GM19324 (cell line): ENCODE results near the gene RAP2A.

Experiments used
- ATAC-seq: cut with Tn5 transposase; IDR thresholded peaks from one replicate; pipeline ENCODE4 v1.9.1; 2021; ENCODE audit warnings: mild to moderate bottlenecking, moderate library complexity; ENCODE audit not compliant: unreplicated experiment, low FRiP score

The RAP2A gene

GRCh38 chr13:97445522-97446187 lies 11.7 kb downstream of the RAP2A start:
- no peak for ATAC-seq

DNA sequence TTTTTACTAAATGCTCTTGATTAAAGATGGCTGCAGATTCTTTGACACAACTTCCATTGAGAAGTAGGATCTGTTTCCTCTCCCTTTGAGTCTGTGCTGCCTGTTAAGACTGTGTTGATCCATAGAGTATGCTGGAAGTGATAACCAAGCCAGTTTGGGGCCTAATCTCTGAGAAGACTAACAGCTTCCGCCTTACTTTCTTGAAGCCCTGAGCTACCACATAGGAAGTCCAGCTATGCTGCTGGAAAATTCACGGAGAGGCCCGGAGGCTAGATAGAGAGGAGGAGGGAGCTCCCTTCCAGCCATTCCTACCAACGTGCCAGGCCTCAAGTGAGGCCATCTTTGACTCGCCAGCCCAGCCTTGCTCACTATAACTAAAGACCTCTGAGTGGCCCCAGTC lies 12.5 kb downstream of the RAP2A start:
- ATAC-seq = no peak

GRCh38 chr13:97448503-97449251 lies 14.7 kb downstream of the RAP2A start:
- no peak for ATAC-seq

- no peak for ATAC-seq
Measured at GRCh38 chr13:97454699-97455098, 20.7 kb downstream of the RAP2A start.

DNA sequence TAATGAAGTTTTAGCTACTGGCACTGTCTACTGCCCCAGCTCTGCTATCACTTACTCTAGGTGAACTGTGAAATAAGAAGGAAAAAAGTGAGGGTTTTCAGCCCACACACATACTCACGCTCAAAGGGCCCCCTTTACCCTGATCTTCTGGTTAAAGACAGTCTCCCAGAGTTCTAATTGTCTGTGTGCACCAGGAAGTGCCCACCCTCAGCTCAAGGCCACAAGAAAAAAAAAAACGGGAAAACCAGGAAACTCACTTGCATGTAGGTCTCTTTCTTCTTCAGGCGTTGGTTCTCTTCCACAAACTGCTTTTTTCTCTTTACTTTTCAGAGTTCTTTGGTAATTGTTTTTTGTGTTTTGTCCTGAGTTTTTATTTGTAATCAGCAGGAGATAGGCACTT lies 22.1 kb downstream of the RAP2A start:
- no peak for ATAC-seq

DNA sequence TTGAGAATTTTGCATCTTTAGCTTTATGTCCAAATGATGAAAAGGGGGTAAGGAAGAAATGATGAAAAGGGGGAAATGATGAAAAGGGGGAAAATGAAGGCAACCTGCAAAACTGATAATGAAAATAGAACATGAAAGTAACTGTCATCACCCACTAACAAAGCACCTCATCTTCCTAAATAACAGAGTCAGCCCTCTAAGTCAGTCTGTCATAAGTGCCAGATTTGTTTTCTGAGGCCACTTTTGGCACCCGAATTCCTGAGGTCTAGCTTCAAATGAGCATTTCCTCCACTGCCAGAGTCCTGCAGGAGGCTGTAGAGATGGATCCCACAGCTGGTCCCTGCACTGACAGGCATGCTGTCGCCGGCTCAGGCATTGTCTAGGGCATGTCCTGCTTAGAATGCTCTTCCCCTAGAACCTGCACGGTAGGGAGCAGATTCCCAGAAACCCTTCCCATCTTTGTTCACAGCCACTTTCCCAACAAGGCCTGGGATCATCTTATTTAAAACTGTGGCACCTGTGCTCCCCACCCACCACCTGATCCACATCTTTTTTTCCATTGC lies 25.3 kb downstream of the RAP2A start:
- peak; percentile 37 for ATAC-seq

DNA sequence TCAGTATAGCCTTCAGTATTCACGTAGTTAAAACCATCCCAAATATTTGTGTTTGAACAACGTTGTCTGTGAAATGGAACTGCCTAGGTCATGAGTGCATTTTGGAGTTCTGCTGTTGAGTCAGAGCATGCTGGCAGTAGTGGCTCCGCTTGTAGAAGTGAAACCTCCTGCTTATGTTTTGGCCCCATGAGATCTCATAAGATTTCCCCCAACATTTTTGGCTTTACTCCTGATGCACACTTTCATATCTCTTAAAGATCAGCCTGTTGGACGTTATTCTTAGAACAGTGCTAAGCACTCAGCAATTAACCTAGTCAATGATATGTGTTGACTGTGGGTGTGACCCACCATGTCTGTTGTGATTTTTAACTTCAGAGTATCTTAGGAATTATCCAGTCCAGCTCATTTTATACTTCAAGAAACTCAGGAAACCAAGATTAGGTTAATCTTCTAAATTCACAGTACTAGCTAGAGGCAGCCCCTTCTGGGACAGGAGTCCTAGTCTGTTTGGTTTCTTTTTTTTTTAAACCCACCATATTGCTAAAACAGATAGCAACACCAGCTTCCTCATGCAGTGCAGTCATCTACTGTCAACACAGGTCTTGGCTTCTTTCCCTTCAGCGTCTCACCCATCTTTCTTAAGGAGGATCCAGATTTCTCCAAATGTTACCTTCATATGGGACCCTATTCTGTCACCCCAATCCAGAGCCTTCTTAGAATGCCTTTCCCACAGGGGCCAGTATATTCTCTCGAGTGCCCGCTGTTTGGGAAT lies 26.2 kb downstream of the RAP2A start:
- peak; percentile 92 for ATAC-seq

DNA sequence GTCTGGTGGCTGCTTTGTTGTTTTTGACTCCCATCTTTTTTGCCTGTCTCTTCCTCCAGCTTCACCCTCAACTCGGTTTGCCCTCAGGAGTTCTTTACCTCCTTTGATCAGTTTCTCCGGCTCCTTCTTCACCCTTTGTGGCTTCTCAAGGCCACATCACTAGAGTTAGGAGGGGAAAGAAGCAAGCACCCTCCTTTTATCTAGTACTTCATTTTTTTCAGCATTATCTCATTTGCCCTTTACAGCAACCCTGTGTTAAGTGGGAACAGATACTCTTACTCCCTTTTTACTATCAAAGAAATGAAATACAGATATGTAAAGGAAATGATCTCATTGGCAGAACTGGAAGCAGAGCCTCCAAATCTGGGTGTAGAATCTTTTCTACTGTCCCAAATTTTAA lies 26.9 kb downstream of the RAP2A start:
- no peak for ATAC-seq

DNA sequence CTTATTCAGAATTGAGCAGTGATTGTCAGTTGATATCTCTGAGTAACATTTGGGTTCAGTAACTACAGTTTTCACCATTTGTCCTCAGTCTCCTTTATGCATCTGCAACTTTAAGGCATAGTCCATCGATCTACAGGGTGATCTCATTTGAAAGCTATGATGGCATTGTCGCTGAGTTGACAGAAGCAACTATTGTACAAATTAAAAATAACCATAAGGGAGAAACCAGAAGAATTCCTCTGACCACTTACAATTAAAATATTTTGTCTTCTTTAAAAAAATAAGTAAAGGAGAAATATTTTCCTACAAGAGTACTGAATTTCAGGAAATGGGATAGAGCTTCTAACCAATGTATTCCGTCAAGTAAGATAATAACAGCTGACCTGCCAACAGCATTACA lies 30.6 kb downstream of the RAP2A start:
- ATAC-seq = no peak

- ATAC-seq = no peak
Measured at GRCh38 chr13:97466722-97467121, 32.8 kb downstream of the RAP2A start.

- ATAC-seq = no peak
Measured at GRCh38 chr13:97468331-97468730, 34.4 kb downstream of the RAP2A start.

DNA sequence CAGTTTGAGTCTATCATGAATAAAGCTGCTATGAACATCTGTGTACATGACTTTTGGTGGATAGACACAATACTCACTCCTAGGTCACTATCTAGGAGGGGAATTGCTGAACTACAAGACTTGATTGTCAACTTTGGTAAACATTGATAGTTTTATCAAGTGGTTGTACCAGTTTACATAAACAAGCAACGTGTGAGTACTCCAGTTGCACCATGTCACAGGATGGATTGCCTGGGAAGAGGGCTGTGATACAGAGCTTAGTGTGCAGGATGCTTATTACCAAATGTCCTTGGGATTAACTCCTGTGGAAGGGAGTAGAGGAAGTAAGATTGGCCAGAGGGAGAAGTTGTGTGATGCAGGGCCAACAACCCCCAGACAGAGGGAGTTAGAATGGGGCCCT lies 37.7 kb downstream of the RAP2A start:
- ATAC-seq = no peak

GRCh38 chr13:97474349-97474980 lies 40.5 kb downstream of the RAP2A start:
- ATAC-seq = no peak

GRCh38 chr13:97475011-97475410 lies 41.0 kb downstream of the RAP2A start:
- no peak for ATAC-seq

GRCh38 chr13:97477844-97478243 lies 43.9 kb downstream of the RAP2A start:
- no peak for ATAC-seq

GRCh38 chr13:97478247-97478646 lies 44.3 kb downstream of the RAP2A start:
- no peak for ATAC-seq

DNA sequence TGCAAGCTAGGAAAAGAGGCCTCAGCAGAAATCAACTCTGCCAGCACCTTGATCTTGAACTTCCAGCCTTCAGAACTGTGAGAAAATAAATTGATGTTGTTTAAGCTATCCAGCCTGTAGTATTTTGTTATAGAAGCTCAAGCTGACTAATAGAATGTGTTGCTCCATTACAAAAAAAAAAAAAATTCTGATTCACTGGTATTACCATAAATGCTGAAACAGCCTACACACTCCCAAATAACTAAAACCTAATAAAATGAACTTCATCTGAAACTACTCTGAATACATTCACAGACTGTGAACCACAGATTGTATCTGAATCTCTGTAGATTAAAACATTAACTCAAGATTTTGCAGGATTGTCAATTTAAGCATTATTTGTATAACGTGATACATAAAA lies 49.5 kb downstream of the RAP2A start:
- no peak for ATAC-seq

GRCh38 chr13:97484301-97484700 lies 50.3 kb downstream of the RAP2A start:
- no peak for ATAC-seq

- no peak for ATAC-seq
Measured at GRCh38 chr13:97485320-97485719, 51.4 kb downstream of the RAP2A start.

GRCh38 chr13:97490702-97491307 lies 56.8 kb downstream of the RAP2A start:
- ATAC-seq = no peak
